H9 (cell line): ENCODE data around the gene CDH23. TPM values are rescaled to one million over a fixed set of nuclear protein-coding genes. Genes with fewer than 3 reads are reported as not detected.

ENCODE experiments used
- DNase-seq: peaks from one replicate; pipeline ENCODE4 v3.0.0-alpha.2; 2017
- H2AFZ ChIP-seq: one replicate; pipeline ENCODE4 v1.6.1; 2013; ENCODE audit warnings: mild to moderate bottlenecking, low read length, control low read depth, moderate library complexity
- H2AK5ac ChIP-seq: 2 replicates; pipeline ENCODE4 v1.6.1; 2013; ENCODE audit warnings: low read length, control low read depth, mixed read lengths; ENCODE audit not compliant: insufficient read length
- H2BK120ac ChIP-seq: one replicate; pipeline ENCODE4 v1.6.1; 2013; ENCODE audit warnings: low read depth, mild to moderate bottlenecking, low read length, control low read depth, inconsistent platforms; ENCODE audit not compliant: poor library complexity, severe bottlenecking
- H2BK12ac ChIP-seq: 2 replicates; pipeline ENCODE4 v1.6.1; 2013; ENCODE audit warnings: low read length, control low read depth, mixed read lengths, low read depth; ENCODE audit not compliant: insufficient read length
- H2BK15ac ChIP-seq: 2 replicates; pipeline ENCODE4 v1.6.1; 2013; ENCODE audit warnings: low read depth, low read length, control low read depth
- H2BK20ac ChIP-seq: one replicate; pipeline ENCODE4 v1.6.1; 2013; ENCODE audit warnings: low read depth, mild to moderate bottlenecking, low read length, control low read depth, inconsistent platforms; ENCODE audit not compliant: poor library complexity, severe bottlenecking
- H2BK5ac ChIP-seq: 2 replicates; pipeline ENCODE4 v1.6.1; 2013; ENCODE audit warnings: low read length, control low read depth, mixed read lengths; ENCODE audit not compliant: insufficient read length
- H3K14ac ChIP-seq: 2 replicates; pipeline ENCODE4 v1.6.1; 2013; ENCODE audit warnings: low read length, control low read depth; ENCODE audit not compliant: insufficient read depth
- H3K18ac ChIP-seq: 2 replicates; pipeline ENCODE4 v1.6.1; 2013; ENCODE audit warnings: low read depth, mild to moderate bottlenecking, mixed read lengths, low read length, control low read depth; ENCODE audit not compliant: insufficient read length
- H3K23ac ChIP-seq: 2 replicates; pipeline ENCODE4 v1.6.1; 2013; ENCODE audit warnings: low read length, control low read depth, mixed read lengths, low read depth; ENCODE audit not compliant: insufficient read length
- H3K23me2 ChIP-seq: 2 replicates; pipeline ENCODE4 v1.6.1; 2013; ENCODE audit warnings: low read depth, mild to moderate bottlenecking, mixed read lengths, low read length, control low read depth; ENCODE audit not compliant: insufficient read length, poor library complexity, severe bottlenecking
- H3K27ac ChIP-seq: 2 replicates; pipeline ENCODE4 v1.5.1; 2013; ENCODE audit warnings: low read length, control low read depth, mixed read lengths, low read depth; ENCODE audit not compliant: insufficient read length
- H3K27me3 ChIP-seq: 2 replicates; pipeline ENCODE4 v1.6.1; 2013; ENCODE audit warnings: low read length, control low read depth, inconsistent platforms; ENCODE audit not compliant: insufficient read depth
- H3K4ac ChIP-seq: 2 replicates; pipeline ENCODE4 v1.6.1; 2013; ENCODE audit warnings: low read depth, mild to moderate bottlenecking, control low read depth, inconsistent platforms, low read length, moderate library complexity
- H3K4me1 ChIP-seq: 2 replicates; pipeline ENCODE4 v1.6.1; 2013; ENCODE audit warnings: low read length, control low read depth, inconsistent platforms; ENCODE audit not compliant: insufficient read depth
- H3K4me2 ChIP-seq: 2 replicates; pipeline ENCODE4 v1.6.1; 2013; ENCODE audit warnings: low read length, control low read depth, mixed read lengths; ENCODE audit not compliant: insufficient read length, insufficient read depth
- H3K56ac ChIP-seq: 2 replicates; pipeline ENCODE4 v1.6.1; 2013; ENCODE audit warnings: low read depth, mild to moderate bottlenecking, mixed read lengths, low read length, control low read depth; ENCODE audit not compliant: insufficient read length
- H3K79me1 ChIP-seq: 2 replicates; pipeline ENCODE4 v1.6.1; 2013; ENCODE audit warnings: low read depth, mild to moderate bottlenecking, moderate library complexity, low read length, control low read depth, inconsistent platforms; ENCODE audit not compliant: insufficient read depth, poor library complexity, severe bottlenecking
- H3K79me2 ChIP-seq: 2 replicates; pipeline ENCODE4 v1.6.1; 2013; ENCODE audit warnings: low read length, control low read depth, inconsistent platforms; ENCODE audit not compliant: insufficient read depth
- H3K9ac ChIP-seq: 2 replicates; pipeline ENCODE4 v1.6.1; 2013; ENCODE audit warnings: low read length, control low read depth, mixed read lengths; ENCODE audit not compliant: insufficient read length; ENCODE audit errors: extremely low read depth
- H3K9me3 ChIP-seq: one replicate; pipeline ENCODE4 v1.6.1; 2013; ENCODE audit warnings: low read depth, low read length, inconsistent platforms; ENCODE audit not compliant: control insufficient read depth
- H3T11ph ChIP-seq: one replicate; pipeline ENCODE4 v1.6.1; 2013; ENCODE audit warnings: mild to moderate bottlenecking, low read length, control low read depth, inconsistent platforms
- H4K20me1 ChIP-seq: one replicate; pipeline ENCODE4 v1.6.1; 2013; ENCODE audit not compliant: control insufficient read depth, insufficient read length, insufficient read depth
- H4K5ac ChIP-seq: 2 replicates; pipeline ENCODE4 v1.6.1; 2013; ENCODE audit warnings: low read depth, mild to moderate bottlenecking, mixed read lengths, low read length, control low read depth; ENCODE audit not compliant: insufficient read length
- H4K8ac ChIP-seq: replicated peaks from 2 replicates; pipeline ENCODE4 v1.6.1; 2013; ENCODE audit warnings: low read length, control low read depth, mixed read lengths, low read depth; ENCODE audit not compliant: insufficient read length
- H4K91ac ChIP-seq: 2 replicates; pipeline ENCODE4 v1.6.1; 2013; ENCODE audit warnings: low read depth, mild to moderate bottlenecking, moderate library complexity, mixed read lengths, low read length, control low read depth; ENCODE audit not compliant: insufficient read length
- H3K27ac Mint-ChIP-seq, 3 experiments: 2 replicates in 2 of 3; 3 replicates in 1 of 3; pipeline ENCODE4 v1.8.0; 2020 to 2021; ENCODE audit warnings: mixed read lengths in 3 of 3, mild to moderate bottlenecking in 1 of 3, moderate library complexity in 1 of 3
- H3K27me3 Mint-ChIP-seq: 2 replicates; pipeline ENCODE4 v1.8.0; 2021; ENCODE audit warnings: low read depth, mild to moderate bottlenecking, moderate library complexity, mixed read lengths
- H3K36me3 Mint-ChIP-seq, 3 experiments: 2 replicates in 2 of 3; 3 replicates in 1 of 3; pipeline ENCODE4 v1.8.0; 2020 to 2021; ENCODE audit warnings: low read depth in 3 of 3, mixed read lengths in 3 of 3; ENCODE audit not compliant: insufficient read depth in 1 of 3
- H3K4me1 Mint-ChIP-seq, 2 experiments: 2 replicates each; pipeline ENCODE4 v1.8.0; 2020; ENCODE audit warnings: mixed read lengths in 2 of 2
- H3K4me3 Mint-ChIP-seq, 2 experiments: 2 replicates in 1 of 2; 3 replicates in 1 of 2; pipeline ENCODE4 v1.8.0; 2020 to 2021; ENCODE audit warnings: mild to moderate bottlenecking in 2 of 2, mixed read lengths in 2 of 2, moderate library complexity in 1 of 2
- H3K9me3 Mint-ChIP-seq, 2 experiments: 2 replicates in 1 of 2; 3 replicates in 1 of 2; pipeline ENCODE4 v1.8.0; 2020; ENCODE audit warnings: mild to moderate bottlenecking in 2 of 2, mixed read lengths in 2 of 2, moderate library complexity in 1 of 2
- WGBS: extraction: QIAGEN DNeasy Blood & Tissue Kit; methylation state at CpG from one replicate; pipeline ENCODE4 v1.1.7; 2013; ENCODE audit warnings: missing lambda C conversion rate, low lambda C conversion rate, mixed read lengths; ENCODE audit not compliant: insufficient read length; ENCODE audit errors: extremely low coverage; 5-methylcytosine and 5-hydroxymethylcytosine counted together
- total RNA-seq: library from RNA; stranded (reverse); gene quantifications from 2 replicates; pipeline ENCODE4 v1.2.1, GENCODE V29; 2021
- TF ChIP-seq, protein P1 (sequence below): fragments of 200-600 bp; sonication (generic); conservative IDR thresholded peaks from 3 replicates; pipeline ENCODE4 v1.8.0; 2021; ENCODE audit warnings: antibody characterized with exemption, mild to moderate bottlenecking

Gene CDH23
- total RNA-seq, 1 experiment from 2014 or later, result 2.1 TPM

DNA sequence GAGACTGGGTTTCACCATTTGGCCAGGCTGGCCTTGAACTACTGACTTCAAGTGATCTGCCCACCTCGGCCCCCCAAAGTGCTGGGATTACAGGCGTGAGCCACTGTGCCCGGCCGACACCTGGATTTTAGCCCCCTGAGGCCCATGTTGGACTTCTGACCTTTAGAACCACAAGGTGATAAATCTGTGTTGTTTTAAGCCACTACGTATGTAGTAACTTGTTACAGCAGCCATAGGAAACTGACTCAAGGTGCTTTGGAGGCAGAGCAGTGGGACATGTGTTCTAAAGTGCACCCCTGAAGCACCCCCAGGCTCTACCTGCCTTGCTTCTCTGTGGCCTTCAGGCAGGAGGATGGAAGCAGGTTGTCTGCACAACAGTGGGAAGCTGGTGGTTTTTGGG, 128.4 kb downstream of the CDH23 start:
- Mint-ChIP-seq H3K27me3 (peaks cover 3% of the 10 kb centered on the region), H3K36me3 (no peaks in the 10 kb centered on the region; a peak in 1 of 7 replicates)

More for the DNA sequence above, 128.4 kb downstream of the CDH23 start:
- Histone ChIP-seq H3K27me3 (no peaks in the 10 kb centered on the region), H4K20me1 (no peaks in the 10 kb centered on the region), H3K27ac (no peak overlapping the region), H2BK12ac (no peak overlapping the region), H3K14ac (no peak overlapping the region), H3K4me2 (no peak overlapping the region), H2AFZ (no peak overlapping the region), H2BK5ac (no peak overlapping the region), H3K56ac (no peak overlapping the region), H4K5ac (no peak overlapping the region), H4K8ac (no peak overlapping the region), H3K79me1 (no peaks in the 10 kb centered on the region), H3K79me2 (no peaks in the 10 kb centered on the region), H3K9ac (no peak overlapping the region), H3K23ac (no peak overlapping the region), H2BK120ac (no peak overlapping the region), H3K4me1 (no peaks in the 10 kb centered on the region; the same call in 1 of the 2 replicates), H3K4ac (no peak overlapping the region), H3K9me3 (no peaks in the 10 kb centered on the region), H2BK20ac (no peak overlapping the region), H3K18ac (no peak overlapping the region), H4K91ac (no peak overlapping the region), H3K23me2 (no peaks in the 10 kb centered on the region), H2BK15ac (no peak overlapping the region), H2AK5ac (no peak overlapping the region), H3T11ph (no peak overlapping the region)
- no peak overlapping the region; a peak in 1 of 5 replicates for H3K4me3 Mint-ChIP-seq
- TF ChIP-seq, protein P1, sequence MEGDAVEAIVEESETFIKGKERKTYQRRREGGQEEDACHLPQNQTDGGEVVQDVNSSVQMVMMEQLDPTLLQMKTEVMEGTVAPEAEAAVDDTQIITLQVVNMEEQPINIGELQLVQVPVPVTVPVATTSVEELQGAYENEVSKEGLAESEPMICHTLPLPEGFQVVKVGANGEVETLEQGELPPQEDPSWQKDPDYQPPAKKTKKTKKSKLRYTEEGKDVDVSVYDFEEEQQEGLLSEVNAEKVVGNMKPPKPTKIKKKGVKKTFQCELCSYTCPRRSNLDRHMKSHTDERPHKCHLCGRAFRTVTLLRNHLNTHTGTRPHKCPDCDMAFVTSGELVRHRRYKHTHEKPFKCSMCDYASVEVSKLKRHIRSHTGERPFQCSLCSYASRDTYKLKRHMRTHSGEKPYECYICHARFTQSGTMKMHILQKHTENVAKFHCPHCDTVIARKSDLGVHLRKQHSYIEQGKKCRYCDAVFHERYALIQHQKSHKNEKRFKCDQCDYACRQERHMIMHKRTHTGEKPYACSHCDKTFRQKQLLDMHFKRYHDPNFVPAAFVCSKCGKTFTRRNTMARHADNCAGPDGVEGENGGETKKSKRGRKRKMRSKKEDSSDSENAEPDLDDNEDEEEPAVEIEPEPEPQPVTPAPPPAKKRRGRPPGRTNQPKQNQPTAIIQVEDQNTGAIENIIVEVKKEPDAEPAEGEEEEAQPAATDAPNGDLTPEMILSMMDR, result no peak
- H3K9me3 Mint-ChIP-seq, result no peaks in the 10 kb centered on the region
- H3K4me1 Mint-ChIP-seq, result peaks cover 19 to 41% of the 10 kb centered on the region in 2 experiments
- no CpG with 5 or more reads among the region's 5 CpGs for WGBS
- DNase-seq, result no peak
- H3K27ac Mint-ChIP-seq, result no peak overlapping the region; a peak in 1 of 7 replicates
